Measurements from ENCODE around the gene CNTN4. TPM values are rescaled to one million over a fixed set of nuclear protein-coding genes. Genes with fewer than 3 reads are reported as not detected.
A peak's percentile ranks its signal among the peaks of the same experiment; 100 is the strongest.

CNTN4 gene
- total RNA-seq, 4 donors from 2014 or later, result 5.8 to 15.5 (median 9.0) TPM

DNA sequence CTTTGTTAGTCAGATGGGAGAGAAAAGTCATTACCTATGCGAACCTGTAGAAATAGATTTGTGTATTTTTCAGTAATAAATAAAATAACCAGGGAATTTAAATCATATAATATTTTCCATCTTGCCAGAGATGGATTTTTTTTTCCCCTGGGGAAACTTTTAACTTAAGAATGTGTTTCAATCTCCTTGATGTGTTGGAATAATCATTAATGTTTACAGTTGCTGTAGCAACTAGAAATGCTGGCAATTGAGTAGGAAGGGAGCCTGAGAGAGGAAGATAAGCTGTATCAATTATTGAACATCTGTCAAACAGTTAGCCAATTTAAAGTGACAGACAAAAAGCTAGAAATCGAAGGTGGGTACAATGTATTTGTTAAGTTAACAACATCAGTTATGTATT, 752.0 kb downstream of the CNTN4 start:
- no peaks in the 10 kb centered on the region for H3K36me3 ChIP-seq
- no peak overlapping the region for H3K4me3 ChIP-seq
- H3K27me3 ChIP-seq, result no peaks in the 10 kb centered on the region
- H3K9me3 ChIP-seq, result no peaks in the 10 kb centered on the region
- ATAC-seq, result no peak
- WGBS, 2 donors (ENCODE audit: low coverage in 1 of 2), result 74 to 77% methylated on average over 2 of the region's 2 CpGs
- H3K4me1 ChIP-seq, result peaks cover 0 to 11% (median 0%) of the 10 kb centered on the region in 3 donors
- no peak overlapping the region for H3K27ac ChIP-seq
- no peak for TF ChIP-seq CTCF (IDR thresholded peaks at IDR 0.05)
- no peak for TF ChIP-seq EP300 (IDR thresholded peaks at IDR 0.05)
- TF ChIP-seq POLR2A (IDR thresholded peaks at IDR 0.05), result no peak

- Histone ChIP-seq H3K36me3 (no peaks in the 10 kb centered on the region), H3K27ac (peak overlapping the region in 1 of 4 donors; percentile 14), H3K27me3 (no peaks in the 10 kb centered on the region), H3K9me3 (no peaks in the 10 kb centered on the region), H3K4me1 (peaks cover 0 to 11% (median 0%) of the 10 kb centered on the region in 3 donors), H3K4me3 (no peak overlapping the region)
- no peak for TF ChIP-seq POLR2AphosphoS5 (IDR thresholded peaks at IDR 0.05)
- no peak for TF ChIP-seq EP300 (IDR thresholded peaks at IDR 0.05)
- TF ChIP-seq POLR2A (IDR thresholded peaks at IDR 0.05), result no peak
- no peak for TF ChIP-seq CTCF (IDR thresholded peaks at IDR 0.05)
- ATAC-seq, result no peak
- WGBS, 2 donors (ENCODE audit: low coverage in 1 of 2), result 45 to 64% methylated on average over 3 of the region's 3 CpGs
Measured at GRCh38 chr3:2851361-2851760, 752.7 kb downstream of the CNTN4 start.

GRCh38 chr3:2851835-2852234, 753.2 kb downstream of the CNTN4 start:
- Histone ChIP-seq H3K9me3 (no peaks in the 10 kb centered on the region), H3K27me3 (no peaks in the 10 kb centered on the region), H3K4me1 (peaks cover 0 to 11% (median 0%) of the 10 kb centered on the region in 3 donors), H3K36me3 (no peaks in the 10 kb centered on the region), H3K27ac (peak overlapping the region in 1 of 4 donors; percentile 14), H3K4me3 (no peak overlapping the region)
- ATAC-seq, result peak; percentile 50
- TF ChIP-seq POLR2AphosphoS5 (IDR thresholded peaks at IDR 0.05) (no peak), EP300 (IDR thresholded peaks at IDR 0.05) (no peak), POLR2A (IDR thresholded peaks at IDR 0.05) (no peak), CTCF (IDR thresholded peaks at IDR 0.05) (no peak)
- WGBS, 2 donors (ENCODE audit: low coverage in 1 of 2), result 11 to 13% methylated on average over 1 of the region's 1 CpG

- ATAC-seq, result no peak
- WGBS, 2 donors (ENCODE audit: low coverage in 1 of 2), result 98 to 100% methylated on average over 2 to 3 of the region's 5 CpGs
- no peak overlapping the region for H3K27ac ChIP-seq
- no peaks in the 10 kb centered on the region for H3K9me3 ChIP-seq
- no peaks in the 10 kb centered on the region for H3K27me3 ChIP-seq
- peaks cover 0 to 11% (median 0%) of the 10 kb centered on the region in 3 donors for H3K4me1 ChIP-seq
- H3K36me3 ChIP-seq, result no peaks in the 10 kb centered on the region
- H3K4me3 ChIP-seq, result no peak overlapping the region
- TF ChIP-seq POLR2A (IDR thresholded peaks at IDR 0.05) (no peak), CTCF (IDR thresholded peaks at IDR 0.05) (no peak), EP300 (IDR thresholded peaks at IDR 0.05) (no peak), POLR2AphosphoS5 (IDR thresholded peaks at IDR 0.05) (no peak)
Measured at GRCh38 chr3:2853651-2854050, 755.0 kb downstream of the CNTN4 start.

All from gastroesophageal sphincter (tissue), 4 donors.